ENCODE data around the gene EDC4. TPM values are rescaled to one million over a fixed set of nuclear protein-coding genes. Genes with fewer than 3 reads are reported as not detected.
"Not testable (repeated sequence)": the region's sequence is repeated elsewhere in the genome, so short reads cannot be mapped to it uniquely, and the experiment has no call there.

The EDC4 gene
- total and polyA plus RNA-seq, 7 donors: 21.1 to 52.1 (median 33.8) TPM

- Histone ChIP-seq H3K4me3 (no peak overlapping the region), H3K27me3 (ENCODE audit: insufficient read depth in 3 of 3, low read length in 2 of 3) (no peaks in the 10 kb centered on the region), H3K9me3 (no peaks in the 10 kb centered on the region), H3K36me3 (ENCODE audit: insufficient read depth in 1 of 2, low read depth in 1 of 2) (peaks cover 0 to 33% of the 10 kb centered on the region in 2 donors), H3K4me1 (peaks cover 5% of the 10 kb centered on the region), H3K27ac (no peak overlapping the region)
- no peak for DNase-seq
- intact Hi-C loops (cut with DNase I): no loop called here
- no peak for ATAC-seq
- WGBS, 3 donors: 89 to 94% (median 90%) methylated on average over 36 of the region's 36 CpGs
- TF ChIP-seq CTCF (IDR thresholded peaks at IDR 0.05): no peak
Observed at GRCh38 chr16:67909056-67909742, 36.3 kb downstream of the EDC4 start.

- Histone ChIP-seq H3K36me3 (ENCODE audit: insufficient read depth in 1 of 2, low read depth in 1 of 2) (peaks cover 0 to 33% of the 10 kb centered on the region in 2 donors), H3K27me3 (ENCODE audit: insufficient read depth in 3 of 3, low read length in 2 of 3) (no peaks in the 10 kb centered on the region), H3K9me3 (no peaks in the 10 kb centered on the region), H3K4me1 (peaks cover 12% of the 10 kb centered on the region), H3K4me3 (no peak overlapping the region), H3K27ac (no peak overlapping the region)
- WGBS, 3 donors: 41 to 46% (median 46%) methylated on average over 2 of the region's 2 CpGs
- DNase-seq: no peak
- no peak for TF ChIP-seq CTCF (IDR thresholded peaks at IDR 0.05)
- ATAC-seq: peak in 3 of 4 donors; percentile 47 to 55 (median 48)
- intact Hi-C loops (cut with DNase I): no loop called here
Observed at GRCh38 chr16:67910158-67910557, 37.3 kb downstream of the EDC4 start.

- TF ChIP-seq CTCF (IDR thresholded peaks at IDR 0.05): no peak
- no peaks in the 10 kb centered on the region for H3K9me3 ChIP-seq
- H3K4me1 ChIP-seq: peaks cover 53% of the 10 kb centered on the region
- WGBS, 3 donors: 58 to 78% (median 61%) methylated on average over 7 of the region's 7 CpGs
- H3K27ac ChIP-seq: peak overlapping the region; percentile 91
- H3K4me3 ChIP-seq: no peak overlapping the region
- ATAC-seq: no peak
- no peaks in the 10 kb centered on the region for H3K27me3 ChIP-seq (ENCODE audit: insufficient read depth in 3 of 3, low read length in 2 of 3)
- DNase-seq: no peak
- intact Hi-C loops (cut with DNase I): no loop called here
- H3K36me3 ChIP-seq (ENCODE audit: insufficient read depth in 1 of 2, low read depth in 1 of 2): peaks cover 0 to 19% of the 10 kb centered on the region in 2 donors
Observed at GRCh38 chr16:67914758-67915495, 42.1 kb downstream of the EDC4 start.

GRCh38 chr16:67915496-67915769 is 42.6 kb downstream of the EDC4 start:
- Histone ChIP-seq H3K36me3 (ENCODE audit: insufficient read depth in 1 of 2, low read depth in 1 of 2) (peaks cover 0 to 15% of the 10 kb centered on the region in 2 donors), H3K27ac (peak overlapping the region; percentile 91), H3K4me1 (peaks cover 58% of the 10 kb centered on the region)
- DNase-seq; ATAC-seq; intact Hi-C loops (cut with DNase I); H3K27me3 ChIP-seq (ENCODE audit: insufficient read depth in 3 of 3, low read length in 2 of 3); H3K9me3 ChIP-seq; H3K4me3 ChIP-seq: not testable (repeated sequence)
- 47 to 67% (median 55%) methylated on average over 1 to 2 of the region's 2 CpGs for WGBS, 3 donors

- no peak for TF ChIP-seq CTCF (IDR thresholded peaks at IDR 0.05)
- 52 to 64% (median 62%) methylated on average over 7 of the region's 7 CpGs for WGBS, 3 donors
- Histone ChIP-seq H3K4me1 (peaks cover 64% of the 10 kb centered on the region), H3K9me3 (no peaks in the 10 kb centered on the region), H3K27ac (peak overlapping the region; percentile 91), H3K4me3 (no peak overlapping the region), H3K27me3 (ENCODE audit: insufficient read depth in 3 of 3, low read length in 2 of 3) (no peaks in the 10 kb centered on the region), H3K36me3 (ENCODE audit: insufficient read depth in 1 of 2, low read depth in 1 of 2) (peaks cover 0 to 9% of the 10 kb centered on the region in 2 donors)
- ATAC-seq (peak in 3 of 4 donors; percentile 7 to 29 (median 23)), DNase-seq (no peak)
- intact Hi-C loops (cut with DNase I): no loop called here
Observed at GRCh38 chr16:67915831-67916723, 43.2 kb downstream of the EDC4 start.

Measured in psoas muscle (tissue), 8 donors.